Measurements from ENCODE around the gene GRB7.

GRB7 gene

GRCh38 chr17:39775031-39775430 is 37.3 kb downstream of the GRB7 start:
- DNase-seq, result no peak

GRCh38 chr17:39776252-39776651 is 38.5 kb downstream of the GRB7 start:
- peak; percentile 42 for DNase-seq

DNA sequence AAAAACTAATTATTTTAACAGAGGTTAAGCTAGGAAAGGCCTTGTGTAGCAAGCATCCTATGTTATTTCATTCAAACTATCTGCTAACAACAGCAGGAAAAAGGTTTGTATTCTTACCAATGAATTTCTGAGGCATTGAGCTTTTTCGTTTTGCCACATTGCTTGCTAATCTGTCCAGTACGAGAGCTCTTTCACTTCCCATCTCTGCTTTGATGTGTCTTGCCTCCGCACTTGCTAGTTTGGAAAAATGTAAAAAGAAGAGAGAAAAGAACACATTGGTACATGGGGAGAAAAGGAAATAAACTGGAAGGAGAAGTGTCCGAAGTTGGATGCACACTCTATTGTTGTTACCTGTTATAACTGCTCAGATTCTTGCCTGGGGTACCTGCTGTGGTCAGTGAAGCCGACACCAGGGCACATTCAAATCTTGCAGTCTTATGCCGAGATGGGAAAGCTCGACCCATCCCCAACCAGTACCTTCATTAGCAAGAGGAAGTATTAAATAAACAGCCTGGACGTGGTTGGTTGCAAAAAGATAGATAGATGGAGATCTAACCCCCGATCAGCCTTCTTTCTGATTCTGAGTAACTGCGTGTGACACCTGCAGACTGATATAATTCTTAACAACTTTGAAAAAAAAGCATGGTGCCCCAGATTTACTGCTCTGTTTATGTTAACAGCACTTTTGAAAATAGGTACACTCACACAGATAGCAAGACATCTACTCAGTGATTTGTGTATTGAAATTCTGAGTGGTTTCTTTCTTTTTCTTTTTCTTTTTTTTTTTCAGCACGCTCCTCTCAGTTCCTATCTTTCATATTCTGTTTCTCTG is 40.0 kb downstream of the GRB7 start:
- DNase-seq, result peak; percentile 41

- DNase-seq, result no peak
Observed at GRCh38 chr17:39781031-39781860, 43.5 kb downstream of the GRB7 start.

GRCh38 chr17:39781861-39782213 is 44.1 kb downstream of the GRB7 start:
- DNase-seq, result no peak

DNA sequence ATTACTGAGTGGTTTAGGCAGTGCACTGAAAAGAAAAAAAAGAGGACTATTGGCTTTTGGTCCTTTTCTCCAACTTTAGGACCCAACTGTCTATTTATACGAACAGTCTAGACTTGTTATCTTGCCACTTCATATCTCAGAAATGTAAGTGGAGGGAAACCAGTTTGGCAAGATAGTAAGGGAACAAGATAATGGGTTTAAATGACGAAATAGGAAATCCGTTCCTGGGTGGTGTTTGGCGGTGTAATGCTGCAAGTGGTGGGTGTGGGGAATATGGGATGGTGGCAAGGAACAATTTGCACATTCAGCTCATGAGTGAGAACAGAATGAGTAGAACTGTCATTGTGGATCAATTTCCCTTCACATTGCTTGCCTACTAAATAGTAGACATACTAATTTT is 44.7 kb downstream of the GRB7 start:
- no peak for DNase-seq

DNA sequence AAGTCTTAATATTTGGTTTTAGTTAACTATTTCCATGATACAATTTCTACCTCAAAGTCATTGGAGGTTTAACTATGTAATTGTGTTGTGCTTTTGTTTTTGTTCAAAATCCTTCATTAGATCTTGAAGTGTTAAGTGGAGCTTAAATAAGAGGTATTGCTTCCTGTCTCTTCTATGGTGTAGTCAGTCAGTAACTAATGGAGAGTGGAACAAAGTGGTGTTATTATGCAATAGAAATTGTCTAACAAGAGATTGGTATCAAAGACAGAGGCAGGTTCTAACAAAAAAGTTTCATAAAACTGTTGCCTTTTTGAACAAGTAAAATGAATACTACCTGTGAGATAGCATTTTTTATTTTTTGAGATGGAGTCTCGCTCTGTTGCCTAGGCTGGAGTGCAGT is 45.2 kb downstream of the GRB7 start:
- DNase-seq, result no peak

DNA sequence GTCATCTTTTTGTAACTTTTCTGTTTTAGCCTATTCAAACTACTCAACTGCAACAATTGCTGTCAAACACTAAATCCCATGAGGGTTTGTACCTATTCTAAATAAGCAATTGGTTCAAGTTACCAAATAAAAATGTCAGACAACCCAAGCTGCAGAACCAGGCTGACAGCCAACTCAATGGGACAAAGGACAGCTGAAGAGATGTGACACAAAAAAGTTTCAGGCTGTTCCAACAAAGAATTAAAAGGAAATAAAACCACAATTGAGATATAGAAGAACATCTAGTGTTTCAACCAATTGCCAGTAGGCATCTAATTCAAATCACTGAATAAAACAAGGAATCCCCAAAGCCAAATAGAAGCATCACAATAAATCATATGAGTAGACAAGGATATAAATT is 49.3 kb downstream of the GRB7 start:
- no peak for DNase-seq

DNA sequence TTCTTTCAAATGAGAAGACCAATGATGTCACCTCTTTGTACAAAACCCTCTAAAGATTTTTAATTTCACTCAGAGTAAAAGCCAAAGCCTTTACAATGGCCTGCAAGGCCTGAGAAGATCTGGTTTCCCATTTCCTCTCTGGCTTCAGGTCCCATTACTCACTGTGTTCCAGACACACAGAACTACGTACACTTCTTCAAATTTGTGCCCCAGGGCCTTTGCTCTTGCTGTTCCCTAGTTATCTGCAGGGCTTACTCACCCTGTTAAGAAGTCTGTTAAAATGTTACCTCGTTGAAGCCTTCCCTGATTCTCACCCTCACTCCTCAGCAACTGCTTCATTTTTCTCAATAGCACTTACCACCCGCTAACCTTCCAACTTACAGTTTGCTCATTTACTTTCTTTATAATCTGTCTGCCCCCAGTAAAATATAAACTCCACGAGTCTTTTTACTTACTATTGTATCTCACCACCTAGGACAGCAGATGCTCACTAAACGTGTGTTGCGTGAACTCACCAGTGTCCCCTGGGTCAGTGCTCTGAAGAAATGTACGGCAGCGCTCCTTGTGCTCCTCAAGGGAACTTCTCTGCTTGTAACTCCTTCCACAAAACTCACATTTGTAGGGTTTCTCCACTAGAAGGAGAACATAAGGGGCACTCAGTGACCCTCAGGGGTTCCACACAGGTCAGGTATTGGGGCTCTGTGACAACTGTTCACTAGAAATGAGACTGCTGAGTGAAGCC is 50.2 kb downstream of the GRB7 start:
- DNase-seq, result no peak

GRCh38 chr17:39791111-39791992 is 53.6 kb downstream of the GRB7 start:
- DNase-seq, result peak; percentile 57

DNA sequence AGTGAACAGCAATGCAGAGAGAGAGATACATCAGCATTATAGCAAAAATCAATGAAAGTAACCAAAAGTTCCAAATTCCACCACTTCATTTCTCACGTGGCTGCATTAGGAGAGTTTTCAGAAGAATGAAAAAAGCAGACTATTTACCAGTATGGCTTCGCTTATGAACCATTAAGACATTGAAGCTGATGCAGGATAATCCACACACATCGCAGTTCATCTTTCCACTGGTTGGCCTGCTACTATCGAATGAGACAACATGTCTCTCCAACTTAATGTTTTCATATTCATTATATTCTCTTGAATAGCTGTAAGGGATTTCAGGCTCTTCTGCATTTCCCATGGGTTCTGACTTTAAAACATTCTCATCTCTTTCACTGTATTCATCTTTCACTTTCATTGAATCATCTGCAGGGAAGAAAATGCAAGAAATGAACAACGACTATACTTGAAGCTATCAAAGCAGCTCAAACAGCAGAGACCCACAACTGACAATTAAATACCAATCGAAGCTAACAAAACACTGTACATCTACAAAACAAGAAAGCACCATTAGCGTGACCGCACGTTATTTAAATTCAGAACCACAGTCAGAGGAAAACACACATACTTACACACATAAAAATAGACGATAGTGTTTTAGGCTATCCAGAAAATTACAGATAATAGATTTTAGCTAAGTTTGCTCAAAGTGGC is 54.9 kb downstream of the GRB7 start:
- peak; percentile 26 for DNase-seq

GRCh38 chr17:39793301-39793872 is 55.6 kb downstream of the GRB7 start:
- DNase-seq, result no peak

DNA sequence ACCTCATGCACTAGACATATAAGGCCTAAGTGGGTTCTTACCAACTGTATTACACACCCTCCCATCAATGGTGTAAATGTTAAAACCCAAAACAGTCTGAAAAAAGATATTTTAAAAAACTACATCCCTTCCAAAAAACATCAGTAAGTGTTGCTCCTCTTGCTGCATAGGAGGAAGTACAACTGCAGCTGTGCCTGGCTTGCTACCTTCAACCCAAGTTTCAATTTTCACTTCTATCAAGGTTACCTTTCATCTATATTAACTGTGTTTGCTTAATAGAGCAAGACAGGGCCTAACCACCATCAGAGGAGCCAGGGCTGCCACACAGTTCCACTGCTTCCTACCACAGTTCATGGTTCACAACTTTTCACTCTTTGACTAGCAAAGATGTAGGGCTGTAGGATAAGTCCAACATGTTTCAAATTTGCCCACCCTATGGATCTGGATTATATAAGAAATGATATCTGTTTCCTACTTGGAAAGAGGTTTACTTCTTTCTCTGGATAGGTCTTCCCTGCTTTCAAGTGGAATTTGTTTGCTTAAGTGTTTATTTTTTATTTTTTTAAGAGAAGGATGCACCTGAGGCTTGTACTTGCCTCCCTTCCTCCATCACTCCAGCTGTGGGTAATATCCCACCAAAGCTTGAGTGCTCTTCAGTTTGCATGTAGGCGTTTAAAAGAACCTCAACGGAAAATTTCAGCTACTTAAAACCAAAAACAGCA is 56.7 kb downstream of the GRB7 start:
- peak; percentile 64 for DNase-seq

Measured in CD4-positive, alpha-beta T cell treated with Interleukin-17A for 4 hours (primary cell).